PC-9 (cell line): ENCODE data around the gene SELENOF. TPM values are rescaled to one million over a fixed set of nuclear protein-coding genes. Genes with fewer than 3 reads are reported as not detected.

Experiments
- BruUV-seq: library from RNA; stranded (reverse); fragments of 400-500 nt; replicated peaks from 2 replicates; lab custom pipeline; 2021; lab: Mats Ljungman, UMichigan
- CTCF ChIA-PET: fragments of 300-600 bp; sonication (Branson Sonifier 250); formaldehyde crosslinking; loops from one replicate; lab custom pipeline; 2022; ENCODE audit warnings: antibody characterized with exemption; lab: Charles Lee
- POLR2A ChIA-PET: fragments of 300-600 bp; sonication (Branson Sonifier 250); formaldehyde crosslinking; loops from one replicate; lab custom pipeline; 2022; ENCODE audit warnings: antibody characterized with exemption; ENCODE audit not compliant: unreplicated experiment; lab: Charles Lee
- DNase-seq, 2 experiments: peaks; one replicate each; pipeline versions ENCODE4 v3.0.0 to v3.0.0-alpha.2; 2015 to 2022; ENCODE audit warnings: mixed read lengths in 1 of 2
- H2AFZ ChIP-seq: fragments of 200-600 bp; sonication (generic); 2 replicates; pipeline ENCODE4 v1.8.1; 2017; ENCODE audit warnings: antibody characterized with exemption
- H3F3A ChIP-seq: fragments of 200-600 bp; sonication (generic); 2 replicates; pipeline ENCODE4 v1.8.1; 2017; ENCODE audit warnings: antibody characterized with exemption, mild to moderate bottlenecking, low read depth; ENCODE audit not compliant: insufficient read depth
- H3K27ac ChIP-seq: fragments of 200-600 bp; sonication (generic); 2 replicates; pipeline ENCODE4 v1.6.1; 2016; ENCODE audit warnings: mixed run types
- H3K27me3 ChIP-seq: fragments of 200-600 bp; sonication (generic); 2 replicates; pipeline ENCODE4 v1.6.1; 2016; ENCODE audit warnings: low read depth, mixed run types; ENCODE audit not compliant: insufficient read depth
- H3K36me3 ChIP-seq: fragments of 200-600 bp; sonication (generic); 2 replicates; pipeline ENCODE4 v1.6.1; 2016; ENCODE audit warnings: low read depth, mixed run types
- H3K4me1 ChIP-seq: fragments of 200-600 bp; sonication (generic); replicated peaks from 2 replicates; pipeline ENCODE4 v1.6.1; 2016; ENCODE audit warnings: mixed run types; ENCODE audit not compliant: insufficient read depth
- H3K4me2 ChIP-seq: fragments of 200-600 bp; sonication (generic); 2 replicates; pipeline ENCODE4 v1.6.1; 2017; ENCODE audit warnings: mixed run types
- H3K4me3 ChIP-seq: fragments of 200-600 bp; sonication (generic); 2 replicates; pipeline ENCODE4 v1.6.1; 2016; ENCODE audit warnings: mixed run types
- H3K79me2 ChIP-seq: fragments of 200-600 bp; sonication (generic); 2 replicates; pipeline ENCODE4 v1.6.1; 2017; ENCODE audit warnings: low read depth, mixed run types
- H3K9me2 ChIP-seq: fragments of 200-600 bp; sonication (generic); 2 replicates; pipeline ENCODE4 v1.8.1; 2017; ENCODE audit warnings: mild to moderate bottlenecking; ENCODE audit not compliant: insufficient read depth
- H3K9me3 ChIP-seq: fragments of 200-600 bp; sonication (generic); 2 replicates; pipeline ENCODE4 v1.8.1; 2016; ENCODE audit warnings: low read depth; ENCODE audit not compliant: insufficient read depth
- H4K20me1 ChIP-seq: fragments of 200-600 bp; sonication (generic); 2 replicates; pipeline ENCODE4 v1.8.1; 2017; ENCODE audit not compliant: insufficient read depth
- CTCF ChIP-seq: fragments of 200-600 bp; sonication (generic); conservative IDR thresholded peaks from 2 replicates; pipeline ENCODE4 v1.6.1; 2017; ENCODE audit warnings: mixed run types, antibody characterized with exemption, mild to moderate bottlenecking, moderate library complexity
- EZH2 ChIP-seq: fragments of 200-600 bp; sonication (generic); IDR thresholded peaks from 2 replicates; pipeline ENCODE4 v1.8.0; 2017; ENCODE audit warnings: antibody characterized with exemption, low read depth
- intact Hi-C: fragments of 100-400 bp; cut with micrococcal nuclease; formaldehyde crosslinking; loops from one replicate; pipeline ENCODE4 v1.10.0; 2022; ENCODE audit not compliant: unreplicated experiment
- total RNA-seq: library from RNA; stranded (reverse); gene quantifications from 2 replicates; pipeline ENCODE4 v1.2.3, GENCODE V29; 2021

SELENOF gene
- total RNA-seq, 1 experiment from 2014 or later = 137 TPM

GRCh38 chr1:86956221-86956620, 42.3 kb upstream of the SELENOF start:
- POLR2A ChIA-PET = no interaction called here
- H4K20me1 ChIP-seq = no peaks in the 10 kb centered on the region
- H3K4me3 ChIP-seq = no peak overlapping the region
- no peaks in the 10 kb centered on the region for H3F3A ChIP-seq
- H3K9me2 ChIP-seq = no peaks in the 10 kb centered on the region
- no peak overlapping the region for H2AFZ ChIP-seq
- H3K27me3 ChIP-seq = no peaks in the 10 kb centered on the region
- H3K9me3 ChIP-seq = no peaks in the 10 kb centered on the region
- TF ChIP-seq CTCF (no peak), EZH2 (no peak)
- DNase-seq = no peak
- no peak overlapping the region for H3K27ac ChIP-seq
- H3K36me3 ChIP-seq = no peaks in the 10 kb centered on the region
- H3K4me1 ChIP-seq = no peaks in the 10 kb centered on the region
- no TSS peak for BruUV-seq
- H3K4me2 ChIP-seq = no peak overlapping the region
- peaks cover 6% of the 10 kb centered on the region; the same call in 1 of the 2 replicates for H3K79me2 ChIP-seq
- intact Hi-C loops = no loop called here
- CTCF ChIA-PET = no interaction called here

DNA sequence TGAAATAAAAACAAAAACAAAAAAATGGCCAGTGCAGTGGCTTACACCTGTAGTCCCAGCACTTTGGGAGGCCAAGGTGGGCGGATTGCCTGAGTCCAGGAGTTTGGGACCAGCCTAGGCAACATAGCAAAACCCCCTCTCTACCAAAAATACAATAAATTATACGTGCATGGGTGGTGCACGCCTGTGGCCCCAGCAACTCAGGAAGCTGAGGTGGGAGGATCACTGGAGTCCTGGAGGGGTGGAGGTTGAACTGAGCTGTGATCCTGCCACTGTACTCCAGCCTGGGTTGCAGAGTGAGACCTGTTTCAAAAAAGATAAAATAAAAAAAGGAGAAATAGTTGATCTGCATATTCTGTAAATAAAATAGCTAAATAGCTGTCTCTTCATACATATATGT, 41.8 kb upstream of the SELENOF start:
- H4K20me1 ChIP-seq = no peaks in the 10 kb centered on the region
- no TSS peak for BruUV-seq
- H3K9me2 ChIP-seq = no peaks in the 10 kb centered on the region
- no peaks in the 10 kb centered on the region for H3K4me1 ChIP-seq
- H3K4me2 ChIP-seq = no peak overlapping the region
- no peak overlapping the region for H3K4me3 ChIP-seq
- no peaks in the 10 kb centered on the region for H3K27me3 ChIP-seq
- H3K9me3 ChIP-seq = no peaks in the 10 kb centered on the region
- POLR2A ChIA-PET = no interaction called here
- CTCF ChIA-PET = no interaction called here
- TF ChIP-seq EZH2 (no peak), CTCF (no peak)
- peaks cover 8% of the 10 kb centered on the region; the same call in 1 of the 2 replicates for H3K79me2 ChIP-seq
- H3F3A ChIP-seq = no peaks in the 10 kb centered on the region
- no peaks in the 10 kb centered on the region for H3K36me3 ChIP-seq
- no peak overlapping the region for H3K27ac ChIP-seq
- intact Hi-C loops = no loop called here
- no peak overlapping the region for H2AFZ ChIP-seq
- DNase-seq = no peak

DNA sequence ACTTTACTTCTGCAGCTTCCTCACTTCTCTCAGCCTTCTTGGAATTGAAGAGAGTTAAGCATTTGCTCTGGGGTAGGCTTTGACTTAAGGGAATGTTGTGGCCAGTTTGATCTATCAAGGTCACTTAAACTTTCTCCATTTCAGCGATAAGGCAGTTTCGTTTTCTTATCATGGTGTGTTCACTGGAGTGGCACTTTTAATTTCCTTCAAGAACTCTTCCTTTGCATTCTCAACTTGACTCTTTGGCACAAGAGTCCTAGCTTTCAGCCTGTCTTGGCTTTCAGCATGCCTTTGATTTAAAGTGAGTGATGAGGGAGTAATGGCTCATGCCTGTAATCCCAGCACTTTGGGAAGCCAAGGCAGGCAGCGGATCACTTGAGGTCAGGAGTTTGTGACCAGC, 39.2 kb upstream of the SELENOF start:
- POLR2A ChIA-PET = no interaction called here
- BruUV-seq = no TSS peak
- no peak for TF ChIP-seq CTCF
- TF ChIP-seq EZH2 = no peak
- no peak overlapping the region for H3K27ac ChIP-seq
- no peak overlapping the region for H2AFZ ChIP-seq
- H3K36me3 ChIP-seq = no peaks in the 10 kb centered on the region
- no peaks in the 10 kb centered on the region for H3K4me1 ChIP-seq
- peaks cover 12% of the 10 kb centered on the region; the same call in 1 of the 2 replicates for H3K79me2 ChIP-seq
- H3K27me3 ChIP-seq = no peaks in the 10 kb centered on the region
- intact Hi-C loops = no loop called here
- no peaks in the 10 kb centered on the region for H3K9me3 ChIP-seq
- DNase-seq = no peak
- no peaks in the 10 kb centered on the region for H3F3A ChIP-seq
- H3K9me2 ChIP-seq = no peaks in the 10 kb centered on the region
- H4K20me1 ChIP-seq = no peaks in the 10 kb centered on the region
- no peak overlapping the region for H3K4me3 ChIP-seq
- CTCF ChIA-PET = no interaction called here
- no peak overlapping the region for H3K4me2 ChIP-seq
